SH-SY5Y (cell line): Measurements from ENCODE around the gene TUNAR.

Experiments used
- GATA2 ChIP-seq: IDR thresholded peaks from 2 replicates; pipeline ENCODE4 v1.6.1; 2011; ENCODE audit warnings: mild to moderate bottlenecking, low read depth, low read length
- GATA3 ChIP-seq: IDR thresholded peaks from 2 replicates; pipeline ENCODE4 v1.6.1; 2011; ENCODE audit warnings: low read depth, mild to moderate bottlenecking, low read length, moderate library complexity

Gene TUNAR

DNA sequence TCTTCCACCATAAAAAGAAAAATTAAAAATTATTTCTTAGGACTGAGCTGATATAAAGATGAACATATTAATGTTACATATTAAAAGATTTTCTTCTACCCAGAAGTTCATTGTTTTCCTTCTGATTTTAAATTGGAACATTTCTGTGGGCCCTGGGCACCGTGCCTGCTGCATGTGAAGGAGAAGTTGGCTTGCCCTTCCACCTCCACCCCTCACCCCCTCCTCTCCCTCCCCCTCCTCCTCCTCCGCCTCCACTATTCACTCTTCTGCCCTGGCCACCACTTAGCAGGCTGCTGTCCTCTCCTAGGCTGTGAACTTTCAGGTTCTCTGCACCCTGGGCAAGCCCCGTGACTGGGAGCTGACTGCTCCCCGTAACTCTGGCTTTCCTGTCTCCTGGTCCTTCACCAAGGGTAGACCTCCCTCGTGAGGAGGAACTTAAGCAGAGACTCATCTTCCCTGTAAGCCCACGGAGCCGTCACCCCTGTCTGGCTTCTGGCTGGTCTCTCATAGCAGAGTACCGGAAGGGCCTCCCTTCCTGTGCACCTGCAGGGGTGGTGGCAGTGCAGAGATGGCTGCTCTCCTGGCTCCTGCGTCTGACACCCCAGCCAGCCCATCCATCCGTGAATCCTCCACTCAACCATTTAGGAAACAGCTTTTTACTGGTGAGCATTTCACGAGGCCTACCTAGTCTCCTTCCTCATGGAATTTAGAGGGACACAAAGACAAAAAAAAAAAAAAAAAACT lies 12.8 kb downstream of the TUNAR start:
- TF ChIP-seq GATA2 (no peak), GATA3 (no peak)

GRCh38 chr14:95891742-95892141 lies 15.1 kb downstream of the TUNAR start:
- no peak for TF ChIP-seq GATA2
- no peak for TF ChIP-seq GATA3

GRCh38 chr14:95892142-95892541 lies 15.5 kb downstream of the TUNAR start:
- TF ChIP-seq GATA2 (no peak), GATA3 (no peak)

DNA sequence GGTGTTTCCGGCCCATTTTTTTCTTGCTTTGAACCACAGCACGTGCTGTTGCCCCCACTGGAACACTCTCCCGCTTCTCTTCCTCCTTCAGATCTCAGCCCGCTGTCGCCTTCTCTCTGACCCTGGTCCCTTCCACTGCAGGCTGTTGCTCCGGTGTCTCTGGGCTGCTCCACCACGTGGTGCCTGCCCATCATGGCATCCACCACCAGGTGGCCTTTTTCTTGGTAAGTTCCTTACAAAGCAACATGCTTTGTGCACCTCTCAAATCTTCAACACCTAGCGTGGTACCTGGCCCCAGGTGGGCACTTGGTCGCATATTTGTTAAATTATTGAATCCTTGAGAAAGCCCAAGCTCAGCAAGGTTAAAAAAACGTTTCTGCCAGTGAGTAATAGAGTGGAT lies 19.1 kb downstream of the TUNAR start:
- TF ChIP-seq GATA2 (no peak), GATA3 (no peak)

- TF ChIP-seq GATA3, result no peak
- TF ChIP-seq GATA2, result no peak
These were observed 20.0 kb downstream of the TUNAR start for GRCh38 chr14:95896498-95897135.

- TF ChIP-seq GATA2 (no peak), GATA3 (no peak)
These were observed 20.6 kb downstream of the TUNAR start for GRCh38 chr14:95897280-95897679.

- TF ChIP-seq GATA2 (no peak), GATA3 (no peak)
These were observed 24.4 kb downstream of the TUNAR start for GRCh38 chr14:95901054-95901453.

- TF ChIP-seq GATA2 (no peak), GATA3 (no peak)
These were observed 25.7 kb downstream of the TUNAR start for GRCh38 chr14:95902273-95902826.

- no peak for TF ChIP-seq GATA3
- TF ChIP-seq GATA2, result no peak
These were observed 26.5 kb downstream of the TUNAR start for GRCh38 chr14:95903165-95903564.

GRCh38 chr14:95903616-95904107 lies 27.0 kb downstream of the TUNAR start:
- TF ChIP-seq GATA2 (no peak), GATA3 (no peak)

- TF ChIP-seq GATA3, result no peak
- no peak for TF ChIP-seq GATA2
These were observed 30.0 kb downstream of the TUNAR start for GRCh38 chr14:95906591-95906990.

GRCh38 chr14:95910628-95911027 lies 34.0 kb downstream of the TUNAR start:
- TF ChIP-seq GATA2, result no peak

DNA sequence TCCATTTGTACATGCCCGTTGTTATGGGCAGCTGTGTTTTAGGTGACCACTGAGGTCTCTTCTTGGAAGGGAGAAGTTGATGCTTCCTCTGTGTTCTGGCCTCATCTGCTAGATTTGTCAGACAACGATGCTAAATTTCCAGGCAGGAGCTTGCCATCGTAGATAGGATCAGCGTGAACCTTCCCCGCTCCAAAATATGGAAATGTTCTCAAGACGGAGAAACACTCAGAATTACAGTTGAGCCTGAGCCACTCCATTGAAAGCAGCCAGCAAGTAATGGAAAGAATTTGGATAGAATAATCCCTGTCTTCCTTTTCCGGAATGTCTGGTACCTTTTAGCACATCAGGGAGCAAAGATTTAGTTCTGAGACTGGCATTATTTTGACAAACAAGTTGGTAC lies 34.8 kb downstream of the TUNAR start:
- TF ChIP-seq GATA3 (no peak), GATA2 (no peak)

GRCh38 chr14:95915330-95915729 lies 38.7 kb downstream of the TUNAR start:
- no peak for TF ChIP-seq GATA3
- no peak for TF ChIP-seq GATA2

GRCh38 chr14:95918466-95918865 lies 41.8 kb downstream of the TUNAR start:
- TF ChIP-seq GATA2 (no peak), GATA3 (no peak)
